Choroid plexus epithelial cell (primary cell): ENCODE data around the gene RHBG.

ENCODE experiments used
- DNase-seq: peaks from one replicate; pipeline ENCODE4 v3.0.0-alpha.2; 2010; ENCODE audit warnings: low read depth
- H3K4me3 ChIP-seq: 2 replicates; pipeline ENCODE4 v1.5.1; 2011; ENCODE audit warnings: low read depth, mild to moderate bottlenecking, control low read depth, low read length, moderate library complexity
- CTCF ChIP-seq: conservative IDR thresholded peaks from 2 replicates; pipeline ENCODE4 v1.5.1; 2011; ENCODE audit warnings: low read depth, mild to moderate bottlenecking, control low read depth, inconsistent platforms, low read length, moderate library complexity

The RHBG gene

GRCh38 chr1:156430866-156431265, 61.9 kb downstream of the RHBG start:
- no peak for DNase-seq
- H3K4me3 ChIP-seq = no peak overlapping the region
- no peak for TF ChIP-seq CTCF

- no peak for TF ChIP-seq CTCF
- no peak overlapping the region for H3K4me3 ChIP-seq
Measured at GRCh38 chr1:156431366-156431765, 62.4 kb downstream of the RHBG start.

DNA sequence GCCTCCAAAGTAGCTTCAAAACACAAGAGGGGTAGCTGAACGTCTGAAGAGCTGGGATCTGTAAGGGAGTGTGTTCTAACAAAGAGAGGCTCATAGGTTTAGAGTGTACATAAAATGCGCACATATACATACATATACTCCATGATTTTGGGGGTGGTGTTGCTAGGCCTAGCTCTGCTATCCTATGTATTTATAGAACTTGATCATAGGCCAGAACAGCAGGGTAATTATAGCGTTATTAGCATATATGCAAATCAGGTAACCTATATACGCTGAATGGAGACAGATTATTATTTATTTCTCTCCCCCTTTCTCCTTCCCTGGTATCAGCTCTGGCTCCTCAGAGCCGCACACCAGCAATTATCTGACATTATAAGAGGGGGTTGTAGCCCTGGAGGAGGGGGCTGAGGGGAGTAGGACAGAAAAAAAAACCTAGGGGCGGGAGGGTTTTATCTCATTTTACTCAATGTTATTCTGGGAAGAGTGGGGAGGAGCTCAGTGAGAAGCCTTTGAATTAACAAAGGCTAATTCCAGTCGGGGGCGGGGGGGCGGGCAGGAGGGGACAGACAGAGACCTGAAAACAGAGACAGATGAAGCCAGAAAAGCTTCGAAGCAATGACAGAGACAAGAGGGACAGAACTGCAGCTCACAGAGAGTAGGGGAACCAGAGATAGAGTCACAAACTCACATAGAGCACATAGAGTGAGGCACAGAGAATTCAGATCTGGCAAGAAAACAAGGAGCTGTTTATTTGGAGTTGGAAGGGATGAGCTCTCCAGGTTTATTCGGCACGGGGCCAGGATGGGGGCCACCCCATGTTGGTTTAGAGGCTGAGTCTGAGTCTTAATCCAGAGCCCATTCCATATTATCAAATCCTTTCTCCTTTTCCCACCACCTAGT, 63.0 kb downstream of the RHBG start:
- H3K4me3 ChIP-seq = no peak overlapping the region
- DNase-seq = no peak
- TF ChIP-seq CTCF = no peak

More at GRCh38 chr1:156431366-156431765, 62.4 kb downstream of the RHBG start:
- no peak for DNase-seq

DNA sequence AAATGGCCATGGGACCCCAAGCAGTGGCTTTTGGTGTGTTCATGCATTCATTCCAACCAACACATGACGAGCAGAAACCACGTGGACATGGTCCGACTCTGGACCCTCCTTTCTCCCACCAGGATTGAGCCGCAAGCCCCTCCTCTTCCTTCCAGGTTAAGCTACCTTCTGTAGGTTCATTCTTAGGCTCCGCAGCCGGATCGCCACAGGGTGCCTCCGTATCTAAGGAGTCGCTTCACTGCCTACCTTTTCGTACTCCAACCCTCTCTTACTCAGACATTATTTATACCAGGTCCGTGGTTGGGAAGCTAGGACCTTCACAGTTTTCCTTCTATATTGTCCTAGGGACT, 63.6 kb downstream of the RHBG start:
- no peak for TF ChIP-seq CTCF
- no peak overlapping the region for H3K4me3 ChIP-seq
- no peak for DNase-seq

GRCh38 chr1:156433032-156433431, 64.0 kb downstream of the RHBG start:
- H3K4me3 ChIP-seq = no peak overlapping the region
- no peak for DNase-seq
- TF ChIP-seq CTCF = no peak

DNA sequence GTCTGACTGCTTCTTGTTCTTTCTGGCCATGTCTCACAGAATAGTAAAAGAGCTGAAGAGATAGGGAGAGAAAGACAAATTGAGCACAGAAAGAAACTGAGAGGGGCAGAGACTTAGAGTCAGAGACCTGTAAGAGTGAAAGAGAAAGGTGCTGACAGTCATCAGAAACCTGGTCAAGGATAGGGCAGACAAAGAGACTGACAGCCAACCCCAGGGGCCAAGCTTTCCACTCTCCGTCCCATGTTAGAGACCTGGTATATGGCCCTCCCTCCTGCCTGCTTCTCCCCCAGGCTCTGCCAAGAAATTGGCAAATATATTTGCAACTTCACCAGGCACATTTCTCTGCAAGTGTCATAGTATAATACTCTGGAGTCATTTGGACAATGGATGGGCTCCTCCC, 64.6 kb downstream of the RHBG start:
- no peak overlapping the region for H3K4me3 ChIP-seq
- TF ChIP-seq CTCF = no peak
- no peak for DNase-seq
